Neural cell (in vitro differentiated cells): ENCODE results near the gene GGT5.

Experiments used
- CTCF ChIP-seq: fragments of 450-650 bp; IDR thresholded peaks from 2 replicates; pipeline ENCODE4 v1.5.1; 2014; ENCODE audit warnings: antibody characterized with exemption, mild to moderate bottlenecking, moderate library complexity; ENCODE audit not compliant: poor library complexity, severe bottlenecking
- RAD21 ChIP-seq: fragments of 450-650 bp; conservative IDR thresholded peaks from 2 replicates; pipeline ENCODE4 v1.6.1; 2014; ENCODE audit warnings: antibody characterized with exemption, mild to moderate bottlenecking, moderate library complexity
- REST ChIP-seq: IDR thresholded peaks from 2 replicates; pipeline ENCODE4 v1.6.1; 2012; ENCODE audit warnings: borderline replicate concordance

GRCh38 chr22:24216541-24217209, 28.2 kb downstream of the GGT5 start:
- TF ChIP-seq RAD21 (no peak), REST (no peak), CTCF (no peak)
